B cell (primary cell): ENCODE results near the gene NLRP9.

ENCODE experiments used
- CTCF ChIP-seq: fragments of 200-600 bp; IDR thresholded peaks from one replicate; pipeline ENCODE4 v1.8.0; 2022; ENCODE audit warnings: antibody characterized with exemption, mild to moderate bottlenecking
- EZH2 ChIP-seq: IDR thresholded peaks from 2 replicates; pipeline ENCODE4 v1.6.1; 2012; ENCODE audit warnings: borderline replicate concordance, low read depth, mild to moderate bottlenecking, moderate library complexity, low read length; ENCODE audit not compliant: insufficient read depth, poor library complexity, severe bottlenecking

- TF ChIP-seq CTCF (no peak), EZH2 (no peak)
Observed at GRCh38 chr19:55663846-55664536, 74.2 kb downstream of the NLRP9 start.
